ENCODE measurements around the gene FIG4.
"Not testable (repeated sequence)": the region's sequence is repeated elsewhere in the genome, so short reads cannot be mapped to it uniquely, and the experiment has no call there.

The FIG4 gene

DNA sequence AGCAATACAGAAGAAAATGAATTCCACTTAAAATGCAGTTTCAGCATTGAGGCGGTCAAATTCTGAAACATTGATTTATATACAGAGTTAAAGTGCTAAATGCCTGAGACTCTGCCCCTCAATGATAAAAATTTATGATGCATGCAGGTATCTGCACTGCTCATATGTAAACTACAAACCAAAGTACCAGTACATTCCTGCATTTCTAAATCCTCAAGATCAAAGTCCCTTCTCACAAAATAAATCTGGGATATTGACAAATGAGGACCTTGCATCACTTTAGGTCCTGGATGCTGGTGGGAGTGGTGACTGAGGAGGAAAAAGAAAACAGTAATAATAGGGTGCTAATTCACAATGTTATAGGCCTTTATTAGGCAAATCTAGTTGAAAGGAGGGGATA lies 101.9 kb downstream of the FIG4 start:
- in situ Hi-C loops (cut with MboI; ENCODE audit: low sequenced_read_pairs) = no loop called here

GRCh38 chr6:109793792-109794191 lies 102.7 kb downstream of the FIG4 start:
- in situ Hi-C loops (cut with MboI; ENCODE audit: low sequenced_read_pairs) = no loop called here

- in situ Hi-C loops (cut with MboI; ENCODE audit: low sequenced_read_pairs) = no loop called here
Measured at GRCh38 chr6:109794201-109794923, 103.3 kb downstream of the FIG4 start.

GRCh38 chr6:109795994-109796555 lies 105.0 kb downstream of the FIG4 start:
- in situ Hi-C loops (cut with MboI; ENCODE audit: low sequenced_read_pairs) = no loop called here

DNA sequence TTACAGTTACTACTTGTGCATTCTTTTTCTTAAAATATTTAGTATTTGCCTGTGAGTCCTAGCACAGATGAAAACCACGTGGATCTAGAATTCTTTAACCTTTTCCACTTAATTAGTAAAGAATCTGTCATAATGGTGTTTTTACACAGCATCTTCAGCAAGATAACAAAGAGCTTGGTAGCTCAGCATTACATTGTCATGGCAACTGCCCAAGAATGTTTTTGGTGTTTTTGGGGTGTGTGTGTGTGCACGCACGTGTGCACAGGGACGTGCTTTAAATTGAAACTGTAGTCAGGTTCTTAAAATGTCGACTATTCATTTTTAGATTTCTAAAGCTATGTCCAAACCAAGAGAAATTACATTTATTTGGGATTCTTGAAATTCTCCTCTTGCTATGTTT lies 108.0 kb downstream of the FIG4 start:
- in situ Hi-C loops (cut with MboI; ENCODE audit: low sequenced_read_pairs) = no loop called here

- in situ Hi-C loops (cut with MboI; ENCODE audit: low sequenced_read_pairs) = no loop called here
Measured at GRCh38 chr6:109799664-109800063, 108.6 kb downstream of the FIG4 start.

GRCh38 chr6:109800771-109801170 lies 109.7 kb downstream of the FIG4 start:
- in situ Hi-C loops (cut with MboI; ENCODE audit: low sequenced_read_pairs) = no loop called here

DNA sequence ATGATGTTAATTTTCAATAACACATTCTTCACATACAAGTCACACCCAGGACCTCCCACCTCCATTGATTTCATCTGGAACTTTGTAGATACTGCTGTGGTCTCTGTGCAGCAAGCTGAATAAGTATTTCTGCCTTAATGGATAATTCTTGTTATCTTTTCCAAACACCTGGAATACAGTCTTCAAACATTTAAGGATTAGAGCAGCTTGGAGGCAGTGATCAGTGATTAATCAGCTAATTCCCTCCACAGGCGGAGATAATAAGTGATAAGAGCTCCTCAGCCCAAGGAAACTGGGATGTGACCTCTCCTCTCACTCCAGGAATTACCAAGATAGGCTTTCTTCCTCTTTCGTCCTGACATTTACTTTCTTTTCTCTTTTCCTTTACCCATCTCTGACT lies 110.7 kb downstream of the FIG4 start:
- in situ Hi-C loops (cut with MboI; ENCODE audit: low sequenced_read_pairs) = no loop called here

GRCh38 chr6:109804020-109804419 lies 112.9 kb downstream of the FIG4 start:
- in situ Hi-C loops (cut with MboI; ENCODE audit: low sequenced_read_pairs) = no loop called here

GRCh38 chr6:109807881-109808280 lies 116.8 kb downstream of the FIG4 start:
- in situ Hi-C loops (cut with MboI; ENCODE audit: low sequenced_read_pairs) = no loop called here

- in situ Hi-C loops (cut with MboI; ENCODE audit: low sequenced_read_pairs) = no loop called here
Measured at GRCh38 chr6:109808837-109809236, 117.7 kb downstream of the FIG4 start.

GRCh38 chr6:109815054-109815453 lies 124.0 kb downstream of the FIG4 start:
- in situ Hi-C loops (cut with MboI; ENCODE audit: low sequenced_read_pairs) = no loop called here

DNA sequence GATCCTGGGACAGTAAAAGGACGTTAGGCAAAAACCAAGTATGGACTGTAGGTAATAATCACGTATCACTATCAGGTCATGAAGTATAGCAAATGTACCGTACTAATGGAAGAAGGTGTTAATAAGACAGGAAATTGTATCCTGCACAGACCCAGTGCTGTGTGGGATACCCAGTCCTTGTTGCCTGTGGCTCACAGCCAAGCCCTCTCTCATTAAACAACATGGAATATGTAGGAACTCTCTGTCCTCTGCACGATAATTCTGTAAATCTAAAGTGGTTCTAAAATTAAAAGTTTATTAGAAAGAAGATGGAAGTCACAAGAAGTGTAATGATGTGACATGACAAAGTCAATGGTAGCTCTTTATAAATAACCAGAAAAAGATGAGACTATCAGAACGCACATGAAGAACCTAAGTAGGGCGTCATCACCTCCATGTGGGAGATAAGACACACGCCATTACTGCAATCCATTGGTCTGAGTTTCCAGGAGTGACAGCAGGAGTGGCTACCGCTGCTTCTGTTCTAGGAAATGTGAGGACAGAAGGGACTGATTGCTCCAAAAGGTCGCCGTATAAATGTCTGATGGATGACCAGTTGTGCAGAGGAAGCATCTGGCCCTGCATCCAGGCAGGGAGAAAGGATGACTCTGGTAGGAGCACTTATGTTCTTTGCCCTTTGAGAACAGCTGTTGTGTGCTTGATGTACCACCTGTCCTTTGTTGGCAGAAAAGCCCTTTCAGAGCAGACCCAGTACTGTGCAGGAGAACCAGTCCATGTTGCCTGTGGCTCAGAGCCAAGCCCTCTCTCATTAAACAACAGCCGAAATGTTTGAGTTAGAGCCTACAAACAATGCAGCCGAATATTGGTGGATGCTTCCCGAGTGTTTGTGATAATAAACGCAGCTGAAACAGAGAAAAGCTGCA lies 125.6 kb downstream of the FIG4 start:
- in situ Hi-C loops (cut with MboI; ENCODE audit: low sequenced_read_pairs) = no loop called here

- in situ Hi-C loops (cut with MboI; ENCODE audit: low sequenced_read_pairs) = no loop called here
Measured at GRCh38 chr6:109820706-109821350, 129.7 kb downstream of the FIG4 start.

GRCh38 chr6:109821428-109821827 lies 130.3 kb downstream of the FIG4 start:
- in situ Hi-C loops (cut with MboI; ENCODE audit: low sequenced_read_pairs) = no loop called here

- in situ Hi-C loops (cut with MboI; ENCODE audit: low sequenced_read_pairs) = no loop called here
Measured at GRCh38 chr6:109824105-109824504, 133.0 kb downstream of the FIG4 start.

DNA sequence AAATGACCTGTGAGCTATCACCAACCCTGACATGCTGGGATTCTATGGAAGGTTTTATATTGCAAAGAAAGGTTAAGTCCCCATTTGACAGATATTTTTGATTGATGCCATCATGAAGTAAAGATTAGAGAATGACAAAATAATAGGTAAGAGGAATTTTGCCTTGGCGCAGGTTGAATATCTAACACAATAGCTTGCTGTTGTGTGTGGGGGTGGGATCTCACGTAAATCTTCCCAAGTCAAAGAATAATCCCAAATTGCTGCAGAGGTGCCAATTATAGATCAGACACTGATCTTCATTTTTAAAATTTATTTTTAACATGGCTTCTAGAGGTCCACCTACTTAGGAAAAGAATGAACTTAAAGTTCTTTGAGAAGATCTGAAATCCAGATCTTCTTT lies 135.5 kb downstream of the FIG4 start:
- in situ Hi-C loops (cut with MboI; ENCODE audit: low sequenced_read_pairs) = no loop called here

DNA sequence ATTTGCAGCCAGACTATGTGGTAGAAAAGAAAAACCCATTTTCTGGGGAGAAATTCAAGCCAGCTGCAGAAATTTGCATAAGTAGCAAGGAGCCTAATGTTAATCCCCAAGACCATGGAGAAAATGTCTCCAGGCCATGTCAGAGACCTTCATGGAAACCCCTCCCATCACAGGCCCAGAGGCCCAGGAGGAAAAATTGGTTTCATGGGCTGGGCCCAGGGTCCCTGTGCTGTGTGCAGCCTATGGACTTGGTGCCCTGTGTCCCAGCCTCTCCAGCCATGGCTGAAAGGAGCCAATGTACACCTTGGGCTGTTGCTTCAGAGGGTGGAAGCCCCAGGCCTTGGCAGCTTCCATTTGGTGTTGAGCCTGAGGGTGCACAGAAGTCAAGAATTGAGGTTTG lies 140.3 kb downstream of the FIG4 start:
- in situ Hi-C loops (cut with MboI; ENCODE audit: low sequenced_read_pairs) = not testable (repeated sequence)

DNA sequence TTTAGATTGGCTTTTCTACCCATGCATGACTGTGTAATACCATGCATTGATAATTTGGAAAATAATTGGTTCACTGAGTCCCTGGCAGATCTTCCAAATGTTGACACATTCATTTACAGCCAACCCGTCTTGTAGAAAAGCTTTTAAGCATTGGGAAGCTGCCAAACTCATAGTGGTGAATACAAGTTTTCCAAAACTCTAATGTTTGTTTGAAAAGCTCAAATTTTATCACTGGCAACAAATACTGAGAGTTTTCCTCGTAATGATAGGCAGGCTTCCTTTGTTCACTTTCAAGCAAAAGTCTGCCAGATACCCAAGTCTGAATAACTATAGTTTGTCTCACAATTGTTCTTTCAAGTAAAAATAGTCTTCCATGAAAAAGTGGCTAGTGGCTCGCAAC lies 143.0 kb downstream of the FIG4 start:
- in situ Hi-C loops (cut with MboI; ENCODE audit: low sequenced_read_pairs) = no loop called here

DNA sequence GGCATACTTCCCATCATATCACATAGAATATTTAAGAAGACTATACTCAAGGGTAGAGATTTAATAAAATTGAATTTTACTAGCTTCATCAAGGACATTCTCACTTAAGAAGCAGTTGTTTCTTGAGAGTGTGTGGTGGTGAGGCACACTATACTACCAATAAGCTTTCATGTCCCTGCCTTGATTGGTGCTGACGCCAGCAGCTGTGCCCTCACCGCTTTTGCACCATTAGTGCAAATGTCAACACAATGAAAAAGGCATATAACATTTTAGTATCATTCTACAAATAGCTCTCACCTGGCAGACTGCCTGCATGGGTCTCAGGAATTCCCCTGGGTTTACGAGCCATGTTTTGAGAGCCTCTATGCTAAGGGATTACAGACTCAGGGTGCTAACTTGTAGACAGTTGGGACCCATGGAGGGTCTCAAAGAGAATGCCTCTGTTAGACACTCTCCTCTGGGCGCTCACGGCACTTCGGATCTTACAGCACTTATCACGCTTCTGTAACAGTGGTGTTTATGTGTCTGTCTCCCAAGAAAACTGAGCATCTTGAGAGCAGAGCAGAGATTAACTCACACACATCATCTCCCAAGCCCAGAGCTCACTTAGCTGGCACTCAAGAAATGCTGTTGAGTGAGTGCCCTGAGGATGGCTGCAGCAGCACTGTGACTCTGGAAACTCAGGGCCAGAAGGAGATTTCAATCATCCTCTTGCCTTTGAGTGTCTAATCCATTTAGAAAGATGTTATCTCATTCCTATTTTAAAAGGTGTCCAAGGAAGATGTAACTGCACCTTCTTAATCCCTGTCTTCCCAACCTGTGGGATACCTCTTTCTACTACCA lies 143.7 kb downstream of the FIG4 start:
- in situ Hi-C loops (cut with MboI; ENCODE audit: low sequenced_read_pairs) = no loop called here
